CD4-positive, alpha-beta T cell (primary cell): ENCODE data around the gene WIZ. TPM values are rescaled to one million over a fixed set of nuclear protein-coding genes. Genes with fewer than 3 reads are reported as not detected.
A peak's percentile ranks its signal among the peaks of the same experiment; 100 is the strongest.

Experiments used
- ATAC-seq: fragments of 200-7000 bp; cut with Tn5 transposase; one replicate; pipeline ENCODE4 v1.10.0; 2022; ENCODE audit warnings: mild to moderate bottlenecking; ENCODE audit not compliant: poor library complexity
- CTCF ChIA-PET: fragments of 350-600 bp; sonication (Branson Sonifier 250); formaldehyde crosslinking; loops from one replicate; lab custom pipeline; 2021; ENCODE audit warnings: antibody characterized with exemption, inconsistent platforms; lab: Charles Lee
- POLR2A ChIA-PET: fragments of 350-600 bp; sonication (Branson Sonifier 250); formaldehyde crosslinking; loops from one replicate; lab custom pipeline; 2021; ENCODE audit warnings: antibody characterized with exemption, inconsistent platforms; lab: Charles Lee
- DNase-seq, 14 experiments: peaks; one replicate each; pipeline ENCODE4 v3.0.0-alpha.2; 2013 to 2020; ENCODE audit warnings: mixed read lengths in 2 of 14
- H3K27ac ChIP-seq, 2 donors: one replicate each; pipeline versions ENCODE4 v1.5.1 to v1.7.0; 2013; ENCODE audit warnings: low read length in 2 of 2, low read depth in 1 of 2, mild to moderate bottlenecking in 1 of 2
- H3K27me3 ChIP-seq, 2 experiments: 1 replicate in 1 of 2; 2 replicates in 1 of 2; pipeline versions ENCODE4 v1.6.1 to v1.7.0; 2013; ENCODE audit warnings: low read length in 2 of 2, control low read depth in 1 of 2, mild to moderate bottlenecking in 1 of 2, moderate library complexity in 1 of 2; ENCODE audit not compliant: insufficient read depth in 2 of 2, control insufficient read depth in 1 of 2
- H3K36me3 ChIP-seq: one replicate; pipeline ENCODE4 v1.6.1; 2013; ENCODE audit warnings: low read length, control low read depth; ENCODE audit not compliant: insufficient read depth
- H3K4me1 ChIP-seq: one replicate; pipeline ENCODE4 v1.6.1; 2013; ENCODE audit warnings: low read length, control low read depth; ENCODE audit not compliant: insufficient read depth
- H3K4me3 ChIP-seq: one replicate; pipeline ENCODE4 v1.5.1; 2013; ENCODE audit warnings: mild to moderate bottlenecking, low read length, moderate library complexity
- H3K9me3 ChIP-seq, 2 experiments: 1 replicate in 1 of 2; 2 replicates in 1 of 2; pipeline versions ENCODE4 v1.6.1 to v1.7.0; 2013; ENCODE audit warnings: low read length in 2 of 2, mild to moderate bottlenecking in 2 of 2, control low read depth in 1 of 2, moderate library complexity in 1 of 2; ENCODE audit not compliant: control insufficient read depth in 1 of 2, insufficient read depth in 1 of 2
- H3K27ac Mint-ChIP-seq: one replicate; pipeline ENCODE4 v1.8.0; 2020; ENCODE audit warnings: mixed read lengths
- H3K27me3 Mint-ChIP-seq: one replicate; pipeline ENCODE4 v1.8.0; 2021; ENCODE audit warnings: mixed read lengths
- H3K36me3 Mint-ChIP-seq: one replicate; pipeline ENCODE4 v1.8.0; 2021; ENCODE audit warnings: low read depth, mixed read lengths
- H3K4me1 Mint-ChIP-seq: one replicate; pipeline ENCODE4 v1.8.0; 2021; ENCODE audit warnings: low read depth, mixed read lengths
- H3K4me3 Mint-ChIP-seq: one replicate; pipeline ENCODE4 v1.8.0; 2020; ENCODE audit warnings: mild to moderate bottlenecking, mixed read lengths
- H3K9me3 Mint-ChIP-seq: one replicate; pipeline ENCODE4 v1.8.0; 2020; ENCODE audit warnings: mixed read lengths
- intact Hi-C, 2 experiments: fragments of 100-400 bp; cut with DNase I in 1 of 2; cut with micrococcal nuclease in 1 of 2; formaldehyde crosslinking; loops; one replicate each; pipeline versions ENCODE4 v1.15.1 to v1.9.0; 2023 to 2025; cut with DNase I, micrococcal nuclease
- total RNA-seq, 174 experiments: library from RNA in 2 of 174; stranded (reverse) in 2 of 174; gene quantifications; one replicate each; pipeline ENCODE4 v1.2.3 and lab custom pipeline; 2021 to 2026
- TF ChIP-seq, protein P1 (sequence below): fragments of 200-600 bp; IDR thresholded peaks from one replicate; pipeline ENCODE4 v1.8.0; 2022; ENCODE audit warnings: antibody characterized with exemption, mild to moderate bottlenecking

Gene WIZ
- total RNA-seq, 2 experiments from 2014 or later = 12.9 to 14.3 TPM

DNA sequence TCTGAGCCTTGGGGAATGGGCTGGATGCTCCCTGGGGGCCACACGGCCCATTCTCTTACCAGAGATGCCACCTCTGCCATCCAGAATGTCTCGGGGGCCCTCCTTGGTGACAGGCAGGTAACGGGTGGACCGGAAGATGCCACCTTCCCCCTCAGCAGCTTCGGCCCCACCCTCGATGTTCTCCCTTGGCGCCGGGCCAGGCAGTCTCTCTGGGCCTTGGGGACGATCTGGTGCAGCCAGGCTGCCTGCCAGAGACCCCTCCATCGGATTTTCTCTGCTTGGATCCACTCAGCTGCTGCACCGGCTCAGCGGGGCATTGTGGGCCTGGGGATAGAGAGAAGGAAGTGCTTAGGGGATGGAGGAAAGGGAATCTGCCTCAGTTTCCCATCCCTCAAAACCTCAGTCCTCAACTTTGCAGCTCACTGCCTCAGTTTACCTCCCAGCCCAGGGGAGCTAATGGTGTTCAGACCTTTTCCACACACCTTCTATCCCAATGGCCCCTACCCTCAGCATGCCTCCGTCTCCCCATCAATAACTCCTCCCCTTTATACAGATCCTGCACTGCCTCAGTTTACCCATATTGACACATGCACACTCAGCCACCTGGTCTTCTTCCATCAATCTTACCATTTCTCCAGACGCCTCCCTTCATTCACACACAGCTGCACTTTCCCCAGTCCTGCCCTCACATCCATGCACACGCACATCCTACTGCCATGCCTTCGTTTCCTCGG lies 1.5 kb downstream of the WIZ start:
- intact Hi-C loops = loop anchor here in 1 of 2 experiments (10.0 kb wide), 1 partner anchor 737 kb away; the partner anchor contains the start of gene FAM32A
- Mint-ChIP-seq H3K27ac (peak overlapping the region; percentile 57), H3K36me3 (peaks cover 26% of the 10 kb centered on the region), H3K9me3 (no peaks in the 10 kb centered on the region), H3K4me1 (peaks cover 22% of the 10 kb centered on the region), H3K27me3 (no peaks in the 10 kb centered on the region), H3K4me3 (peak overlapping the region; percentile 76)
- Histone ChIP-seq H3K4me3 (no peak overlapping the region), H3K27me3 (no peaks in the 10 kb centered on the region), H3K9me3 (no peaks in the 10 kb centered on the region), H3K27ac (no peak overlapping the region), H3K36me3 (peaks cover 22% of the 10 kb centered on the region), H3K4me1 (peaks cover 19% of the 10 kb centered on the region)
- DNase-seq = no peak
- TF ChIP-seq, protein P1, sequence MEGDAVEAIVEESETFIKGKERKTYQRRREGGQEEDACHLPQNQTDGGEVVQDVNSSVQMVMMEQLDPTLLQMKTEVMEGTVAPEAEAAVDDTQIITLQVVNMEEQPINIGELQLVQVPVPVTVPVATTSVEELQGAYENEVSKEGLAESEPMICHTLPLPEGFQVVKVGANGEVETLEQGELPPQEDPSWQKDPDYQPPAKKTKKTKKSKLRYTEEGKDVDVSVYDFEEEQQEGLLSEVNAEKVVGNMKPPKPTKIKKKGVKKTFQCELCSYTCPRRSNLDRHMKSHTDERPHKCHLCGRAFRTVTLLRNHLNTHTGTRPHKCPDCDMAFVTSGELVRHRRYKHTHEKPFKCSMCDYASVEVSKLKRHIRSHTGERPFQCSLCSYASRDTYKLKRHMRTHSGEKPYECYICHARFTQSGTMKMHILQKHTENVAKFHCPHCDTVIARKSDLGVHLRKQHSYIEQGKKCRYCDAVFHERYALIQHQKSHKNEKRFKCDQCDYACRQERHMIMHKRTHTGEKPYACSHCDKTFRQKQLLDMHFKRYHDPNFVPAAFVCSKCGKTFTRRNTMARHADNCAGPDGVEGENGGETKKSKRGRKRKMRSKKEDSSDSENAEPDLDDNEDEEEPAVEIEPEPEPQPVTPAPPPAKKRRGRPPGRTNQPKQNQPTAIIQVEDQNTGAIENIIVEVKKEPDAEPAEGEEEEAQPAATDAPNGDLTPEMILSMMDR = no peak
- ChIA-PET CTCF (no interaction called here), POLR2A (interaction anchor here (0.5 to 1.8 kb wide), 5 partner anchors 15 to 29 kb away, joined by 3 to 10 read pairs (median 4); partner anchors contain the start of gene AKAP8L)
- ATAC-seq = no peak

DNA sequence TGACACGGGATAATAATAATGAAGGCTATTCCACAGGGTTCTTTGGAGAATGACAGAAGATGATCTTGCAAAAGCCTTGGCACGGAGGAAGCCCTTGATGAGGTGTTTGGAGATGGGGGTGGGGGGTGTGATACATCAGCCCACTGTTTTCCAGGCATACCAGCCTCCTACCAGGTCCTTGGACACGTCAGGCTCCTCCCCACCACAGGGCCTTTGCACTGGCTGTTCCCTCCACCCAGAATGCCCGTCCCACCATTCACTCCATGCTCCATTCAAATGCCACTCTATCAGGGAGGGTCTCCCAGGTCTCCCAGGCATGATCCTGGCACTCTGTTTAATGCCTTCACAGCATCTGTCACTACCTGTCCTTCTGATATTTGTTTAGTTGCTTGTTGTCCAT lies 2.7 kb downstream of the WIZ start:
- H3K27me3 ChIP-seq = no peaks in the 10 kb centered on the region
- H3K4me1 ChIP-seq = peaks cover 19% of the 10 kb centered on the region
- H3K27ac Mint-ChIP-seq = peak overlapping the region; percentile 52
- H3K9me3 ChIP-seq = no peaks in the 10 kb centered on the region
- TF ChIP-seq, protein P1 = no peak
- no peak overlapping the region for H3K4me3 ChIP-seq
- no peaks in the 10 kb centered on the region for H3K27me3 Mint-ChIP-seq
- no peaks in the 10 kb centered on the region for H3K9me3 Mint-ChIP-seq
- H3K27ac ChIP-seq = no peak overlapping the region
- H3K4me3 Mint-ChIP-seq = peak overlapping the region; percentile 55
- H3K4me1 Mint-ChIP-seq = peaks cover 22% of the 10 kb centered on the region
- intact Hi-C loops = loop anchor here in 1 of 2 experiments (10.0 kb wide), 1 partner anchor 738 kb away; the partner anchor contains the start of gene FAM32A
- ChIA-PET POLR2A (interaction anchor here (0.6 to 1.8 kb wide), 2 partner anchors 28 to 1003 kb away, joined by 3 to 10 read pairs; partner anchors contain the start of gene AKAP8L), CTCF (no interaction called here)
- DNase-seq = no peak
- H3K36me3 ChIP-seq = peaks cover 12% of the 10 kb centered on the region
- ATAC-seq = no peak
- H3K36me3 Mint-ChIP-seq = peaks cover 25% of the 10 kb centered on the region

DNA sequence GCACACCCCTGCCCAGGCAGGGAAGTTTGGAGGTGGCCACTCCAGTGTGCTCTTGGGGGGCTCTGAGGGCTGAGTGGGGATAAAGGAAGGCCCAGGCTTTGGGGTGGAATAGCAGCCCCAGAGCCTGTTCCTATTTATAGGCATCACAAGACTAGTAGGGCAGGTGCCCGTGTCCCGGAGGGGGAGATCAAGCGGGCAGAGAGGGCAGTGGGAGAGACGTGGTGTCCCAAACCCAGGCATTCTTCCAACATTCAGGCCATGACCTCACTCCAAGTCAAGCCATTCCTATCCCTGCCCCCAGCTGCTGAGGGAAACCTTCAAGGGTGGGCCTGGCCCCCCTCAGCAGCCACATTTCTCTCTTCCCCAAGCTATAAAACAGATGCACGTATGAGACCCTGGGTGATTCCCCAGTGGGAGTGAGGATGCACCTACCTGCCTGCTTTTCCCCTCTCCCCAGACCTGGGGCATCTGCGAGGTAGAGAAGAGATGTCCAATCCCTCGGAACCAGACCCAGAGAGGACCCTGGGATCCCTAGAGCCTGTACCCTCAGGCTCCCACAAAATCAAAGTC lies 3.9 kb downstream of the WIZ start:
- H3K4me3 ChIP-seq = no peak overlapping the region
- DNase-seq (no peak), ATAC-seq (no peak)
- intact Hi-C loops = loop anchor here in 1 of 2 experiments (10.0 kb wide), 1 partner anchor 739 kb away; the partner anchor contains the start of gene FAM32A
- peaks cover under 1% of the 10 kb centered on the region for H3K36me3 ChIP-seq
- no peak overlapping the region for H3K27ac Mint-ChIP-seq
- H3K4me1 Mint-ChIP-seq = peaks cover 15% of the 10 kb centered on the region
- TF ChIP-seq, protein P1 = no peak
- ChIA-PET CTCF (no interaction called here), POLR2A (interaction anchor here (1.0 kb wide), 1 partner anchor 13 kb away, joined by 3 read pairs; no protein-coding TSS in a partner anchor)
- H3K27me3 ChIP-seq = no peaks in the 10 kb centered on the region
- no peaks in the 10 kb centered on the region for H3K27me3 Mint-ChIP-seq
- no peaks in the 10 kb centered on the region for H3K9me3 Mint-ChIP-seq
- H3K4me3 Mint-ChIP-seq = no peak overlapping the region
- H3K9me3 ChIP-seq = no peaks in the 10 kb centered on the region
- H3K4me1 ChIP-seq = peaks cover 14% of the 10 kb centered on the region
- no peak overlapping the region for H3K27ac ChIP-seq
- peaks cover 14% of the 10 kb centered on the region for H3K36me3 Mint-ChIP-seq
